HG03575 (cell line): ENCODE data around the gene CD40LG.

Source experiments
- ATAC-seq: cut with Tn5 transposase; IDR thresholded peaks from one replicate; pipeline ENCODE4 v1.9.1; 2021; ENCODE audit not compliant: unreplicated experiment, insufficient number of reproducible peaks, low FRiP score; ENCODE audit errors: extremely low read depth

The CD40LG gene

GRCh38 chrX:136689436-136689835 is 41.5 kb downstream of the CD40LG start:
- ATAC-seq = no peak

- no peak for ATAC-seq
Observed at GRCh38 chrX:136691028-136691809, 43.3 kb downstream of the CD40LG start.

DNA sequence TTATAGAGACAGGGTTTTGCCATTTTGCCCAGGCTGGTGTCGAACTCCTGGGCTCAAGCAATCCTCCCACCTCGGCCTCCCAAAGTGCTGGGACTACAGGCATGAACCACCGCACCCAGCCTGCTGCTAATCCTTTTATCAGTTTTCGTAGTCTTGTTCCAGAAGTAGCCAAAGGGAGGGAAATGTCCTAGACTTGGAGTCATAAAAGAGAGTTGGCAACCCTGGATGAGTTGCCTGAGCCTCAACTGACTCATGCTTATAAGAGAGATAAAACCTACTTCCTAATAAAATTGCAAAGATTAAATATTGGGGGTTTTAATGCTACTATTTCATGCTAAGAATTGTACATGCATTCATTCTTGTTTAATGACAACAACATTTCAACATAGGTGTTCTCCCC is 44.3 kb downstream of the CD40LG start:
- ATAC-seq = no peak

DNA sequence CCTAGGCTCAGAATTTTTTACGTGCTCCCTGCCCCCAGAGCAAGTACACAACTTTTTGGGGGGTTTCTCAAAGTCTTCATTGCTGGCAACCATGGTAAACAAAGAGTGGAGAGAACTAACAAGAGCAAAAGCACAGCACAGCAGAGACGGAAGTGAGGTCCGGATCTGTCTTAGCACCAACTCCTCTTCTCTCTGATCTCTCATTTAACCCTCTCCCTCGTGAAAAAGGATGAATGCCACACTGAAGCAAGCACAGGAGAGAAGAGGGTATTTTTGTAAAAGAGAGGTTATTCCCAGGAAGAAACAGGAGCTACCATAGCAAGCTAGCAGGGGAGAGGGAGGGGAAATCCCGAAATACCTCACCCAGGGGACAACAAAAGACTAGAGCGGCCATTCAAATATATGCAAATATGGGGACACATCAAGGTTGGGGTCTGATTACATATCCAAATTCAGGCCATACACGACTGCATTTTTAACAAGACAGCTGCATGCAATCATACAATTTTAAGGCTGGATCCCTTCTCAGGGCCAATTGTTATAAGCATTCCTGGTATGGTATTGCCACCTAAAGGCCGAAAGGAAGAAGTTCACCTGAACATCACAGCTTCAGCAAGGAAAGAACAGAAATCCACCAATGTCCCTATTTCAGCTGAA is 46.6 kb downstream of the CD40LG start:
- no peak for ATAC-seq

GRCh38 chrX:136697156-136697555 is 49.2 kb downstream of the CD40LG start:
- no peak for ATAC-seq

DNA sequence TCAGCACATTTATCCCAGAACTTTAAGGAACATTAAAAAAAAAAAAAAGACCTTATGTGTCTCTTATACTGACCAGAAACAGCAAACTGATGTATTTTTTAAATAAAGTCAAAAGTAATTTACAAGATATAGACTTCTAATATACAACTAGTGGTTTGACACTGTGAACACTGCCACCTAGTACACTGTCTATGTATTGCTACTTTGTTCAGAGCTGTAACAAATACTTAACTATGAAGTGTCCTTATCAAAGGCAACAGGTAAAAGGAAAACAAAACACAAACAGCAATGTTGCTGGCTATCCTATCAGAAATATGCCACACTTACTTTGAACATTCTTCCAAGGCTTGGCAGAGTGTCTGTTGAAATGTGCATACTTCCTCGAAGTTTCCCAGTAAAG is 60.4 kb downstream of the CD40LG start:
- ATAC-seq = no peak
